ENCODE data around the gene UGT1A4.

- no peak for TF ChIP-seq POLR2A (IDR thresholded peaks at IDR 0.05)
- TF ChIP-seq, protein P1, sequence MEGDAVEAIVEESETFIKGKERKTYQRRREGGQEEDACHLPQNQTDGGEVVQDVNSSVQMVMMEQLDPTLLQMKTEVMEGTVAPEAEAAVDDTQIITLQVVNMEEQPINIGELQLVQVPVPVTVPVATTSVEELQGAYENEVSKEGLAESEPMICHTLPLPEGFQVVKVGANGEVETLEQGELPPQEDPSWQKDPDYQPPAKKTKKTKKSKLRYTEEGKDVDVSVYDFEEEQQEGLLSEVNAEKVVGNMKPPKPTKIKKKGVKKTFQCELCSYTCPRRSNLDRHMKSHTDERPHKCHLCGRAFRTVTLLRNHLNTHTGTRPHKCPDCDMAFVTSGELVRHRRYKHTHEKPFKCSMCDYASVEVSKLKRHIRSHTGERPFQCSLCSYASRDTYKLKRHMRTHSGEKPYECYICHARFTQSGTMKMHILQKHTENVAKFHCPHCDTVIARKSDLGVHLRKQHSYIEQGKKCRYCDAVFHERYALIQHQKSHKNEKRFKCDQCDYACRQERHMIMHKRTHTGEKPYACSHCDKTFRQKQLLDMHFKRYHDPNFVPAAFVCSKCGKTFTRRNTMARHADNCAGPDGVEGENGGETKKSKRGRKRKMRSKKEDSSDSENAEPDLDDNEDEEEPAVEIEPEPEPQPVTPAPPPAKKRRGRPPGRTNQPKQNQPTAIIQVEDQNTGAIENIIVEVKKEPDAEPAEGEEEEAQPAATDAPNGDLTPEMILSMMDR (IDR thresholded peaks at IDR 0.05 in 4 of 5, conservative IDR thresholded peaks at IDR 0.05 in 1 of 5), result no peak
Observed at GRCh38 chr2:233692648-233693047, 25.9 kb upstream of the UGT1A4 start, which contains the start of gene UGT1A6.

Data from gastrocnemius medialis (tissue), 4 donors.